Ascending aorta (tissue), 2 donors: ENCODE data around the gene R3HDM2. TPM values are rescaled to one million over a fixed set of nuclear protein-coding genes. Genes with fewer than 3 reads are reported as not detected.

Experiments used
- DNase-seq, 2 donors: peaks; one replicate each; pipeline ENCODE4 v3.0.0-alpha.2; 2019; ENCODE audit warnings: low spot score in 2 of 2
- H3K27ac ChIP-seq, 2 donors: fragments of 200-600 bp; sonication (generic); one replicate each; pipeline ENCODE4 v1.5.1; 2016 to 2017; ENCODE audit warnings: mild to moderate bottlenecking in 1 of 2
- H3K27me3 ChIP-seq: fragments of 200-600 bp; sonication (generic); one replicate; pipeline ENCODE4 v1.5.1; 2017
- H3K36me3 ChIP-seq, 2 donors: fragments of 200-600 bp; sonication (generic); one replicate each; pipeline ENCODE4 v1.5.1; 2016
- H3K4me1 ChIP-seq, 2 donors: fragments of 200-600 bp; sonication (generic); one replicate each; pipeline ENCODE4 v1.5.1; 2016 to 2017; ENCODE audit warnings: mild to moderate bottlenecking in 1 of 2
- H3K4me3 ChIP-seq, 2 donors: fragments of 200-600 bp; sonication (generic); one replicate each; pipeline ENCODE4 v1.5.1; 2016 to 2017; ENCODE audit warnings: mild to moderate bottlenecking in 1 of 2
- H3K9me3 ChIP-seq, 2 donors: fragments of 200-600 bp; sonication (generic); one replicate each; pipeline ENCODE4 v1.5.1; 2016
- intact Hi-C: fragments of 100-400 bp; cut with DNase I; formaldehyde crosslinking; loops from one replicate; pipeline ENCODE4 v1.15.1; 2023
- total RNA-seq: library from RNA; depleted of rRNA; stranded (reverse); fragments of >200 nt; gene quantifications from one replicate; pipeline ENCODE4 v1.1.0, GENCODE V29; 2016
- TF ChIP-seq, protein P1 (sequence below), 3 experiments: fragments of 200-600 bp in 2 of 3; fragments of 450-650 bp in 1 of 3; sonication (generic) in 2 of 3; IDR thresholded peaks; one replicate each; pipeline ENCODE4 v1.5.1; 2016 to 2019; ENCODE audit warnings: antibody characterized with exemption in 3 of 3, mild to moderate bottlenecking in 1 of 3, moderate library complexity in 1 of 3

The R3HDM2 gene
- total RNA-seq, 1 donor from 2014 or later = 49.5 TPM

DNA sequence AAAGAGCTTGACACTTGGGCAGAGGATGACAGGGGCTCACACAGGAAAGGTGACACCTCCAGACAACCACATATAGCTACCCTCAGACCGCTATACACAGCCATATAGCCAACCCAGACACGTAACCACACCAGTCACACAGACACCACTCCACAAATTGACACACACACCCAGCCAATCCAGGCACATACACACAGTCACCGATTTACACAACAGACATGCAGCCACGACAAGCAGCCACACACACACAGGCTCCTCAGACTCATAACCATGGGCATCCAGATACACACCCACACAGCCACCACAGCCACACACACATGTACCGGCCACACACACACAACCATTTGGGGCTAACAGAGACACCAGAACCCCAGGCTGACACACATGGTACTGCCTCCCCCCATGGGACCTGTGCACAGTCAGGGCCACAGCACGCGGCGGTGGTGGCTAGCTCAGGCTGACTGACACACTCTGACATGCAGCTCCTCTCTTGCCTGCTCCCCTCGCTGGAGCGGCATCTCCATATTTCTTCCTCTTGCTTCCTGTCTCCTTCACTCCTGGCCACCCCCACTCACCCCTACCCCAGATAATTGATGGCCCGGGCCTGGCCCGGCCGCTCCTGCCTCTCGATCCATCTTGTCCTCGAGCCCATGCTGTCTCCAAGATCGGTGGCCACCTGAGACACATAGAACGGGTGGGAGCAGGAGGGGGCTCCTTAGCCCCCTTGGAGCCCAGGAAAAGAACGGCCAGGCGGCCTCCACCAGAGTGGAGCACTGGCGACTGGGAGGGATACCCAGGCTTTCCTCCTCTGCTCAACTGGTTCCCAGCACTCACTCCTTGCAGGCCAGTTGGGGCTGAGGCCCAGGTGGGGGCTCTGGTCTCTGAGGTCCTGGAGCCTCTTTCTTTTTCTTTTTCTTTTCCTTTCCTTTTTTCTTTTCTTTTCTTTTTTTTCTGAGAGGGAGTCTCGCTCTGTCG lies 207.4 kb downstream of the R3HDM2 start:
- Histone ChIP-seq H3K4me1 (peaks cover 0 to 3% of the 10 kb centered on the region in 2 donors), H3K9me3 (no peaks in the 10 kb centered on the region), H3K4me3 (no peak overlapping the region), H3K36me3 (no peaks in the 10 kb centered on the region), H3K27ac (no peak overlapping the region), H3K27me3 (peaks cover 9% of the 10 kb centered on the region)
- TF ChIP-seq, protein P1, sequence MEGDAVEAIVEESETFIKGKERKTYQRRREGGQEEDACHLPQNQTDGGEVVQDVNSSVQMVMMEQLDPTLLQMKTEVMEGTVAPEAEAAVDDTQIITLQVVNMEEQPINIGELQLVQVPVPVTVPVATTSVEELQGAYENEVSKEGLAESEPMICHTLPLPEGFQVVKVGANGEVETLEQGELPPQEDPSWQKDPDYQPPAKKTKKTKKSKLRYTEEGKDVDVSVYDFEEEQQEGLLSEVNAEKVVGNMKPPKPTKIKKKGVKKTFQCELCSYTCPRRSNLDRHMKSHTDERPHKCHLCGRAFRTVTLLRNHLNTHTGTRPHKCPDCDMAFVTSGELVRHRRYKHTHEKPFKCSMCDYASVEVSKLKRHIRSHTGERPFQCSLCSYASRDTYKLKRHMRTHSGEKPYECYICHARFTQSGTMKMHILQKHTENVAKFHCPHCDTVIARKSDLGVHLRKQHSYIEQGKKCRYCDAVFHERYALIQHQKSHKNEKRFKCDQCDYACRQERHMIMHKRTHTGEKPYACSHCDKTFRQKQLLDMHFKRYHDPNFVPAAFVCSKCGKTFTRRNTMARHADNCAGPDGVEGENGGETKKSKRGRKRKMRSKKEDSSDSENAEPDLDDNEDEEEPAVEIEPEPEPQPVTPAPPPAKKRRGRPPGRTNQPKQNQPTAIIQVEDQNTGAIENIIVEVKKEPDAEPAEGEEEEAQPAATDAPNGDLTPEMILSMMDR (IDR thresholded peaks at IDR 0.05) = no peak
- intact Hi-C loops = no loop called here
- DNase-seq = no peak

DNA sequence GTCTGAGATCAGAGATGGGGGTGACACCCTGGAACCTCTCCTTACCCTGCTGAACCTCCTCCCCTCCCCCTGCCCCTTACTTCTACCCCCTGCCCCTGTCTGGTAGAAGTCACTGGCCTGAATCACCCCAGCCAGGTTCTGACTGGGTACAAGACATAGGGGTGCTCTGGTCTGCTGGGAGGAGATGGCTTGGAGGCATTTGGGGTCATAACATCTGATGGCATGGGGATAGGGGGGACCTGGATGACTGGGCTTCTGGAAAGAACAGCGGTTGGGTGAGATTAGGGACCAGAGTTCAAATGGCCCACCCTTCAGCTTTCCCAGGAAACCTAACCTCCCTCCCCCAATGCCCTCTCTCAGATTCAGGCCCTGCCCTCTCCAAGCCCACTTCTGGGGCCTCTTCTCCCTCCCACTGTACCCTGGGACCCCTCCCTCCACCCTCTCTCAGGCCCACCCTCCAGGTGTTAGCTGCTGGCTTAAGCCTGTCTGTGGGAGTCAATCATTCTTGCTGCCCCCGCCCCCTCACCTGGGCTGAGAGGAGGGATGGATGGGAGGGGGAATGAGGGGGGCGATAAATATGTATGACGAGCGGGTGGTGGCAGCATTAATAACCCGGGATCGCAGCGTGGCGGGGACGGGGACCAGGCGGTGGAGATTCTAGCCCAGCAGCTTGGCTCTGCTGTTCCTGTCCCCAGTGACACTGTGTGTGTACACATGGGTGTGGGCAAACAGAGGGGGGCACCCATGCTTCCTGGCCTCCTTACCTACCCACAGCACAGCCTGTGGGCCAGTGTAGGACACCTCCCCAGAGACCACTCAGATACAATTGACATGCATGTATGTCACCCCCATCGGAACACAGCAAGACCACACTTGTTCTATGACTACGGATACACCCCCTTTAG lies 208.3 kb downstream of the R3HDM2 start:
- Histone ChIP-seq H3K4me3 (no peak overlapping the region), H3K36me3 (no peaks in the 10 kb centered on the region), H3K4me1 (peaks cover 0 to 4% of the 10 kb centered on the region in 2 donors), H3K9me3 (no peaks in the 10 kb centered on the region), H3K27ac (no peak overlapping the region), H3K27me3 (peaks cover 9% of the 10 kb centered on the region)
- no peak for DNase-seq
- TF ChIP-seq, protein P1 (IDR thresholded peaks at IDR 0.05) = no peak
- intact Hi-C loops = no loop called here

DNA sequence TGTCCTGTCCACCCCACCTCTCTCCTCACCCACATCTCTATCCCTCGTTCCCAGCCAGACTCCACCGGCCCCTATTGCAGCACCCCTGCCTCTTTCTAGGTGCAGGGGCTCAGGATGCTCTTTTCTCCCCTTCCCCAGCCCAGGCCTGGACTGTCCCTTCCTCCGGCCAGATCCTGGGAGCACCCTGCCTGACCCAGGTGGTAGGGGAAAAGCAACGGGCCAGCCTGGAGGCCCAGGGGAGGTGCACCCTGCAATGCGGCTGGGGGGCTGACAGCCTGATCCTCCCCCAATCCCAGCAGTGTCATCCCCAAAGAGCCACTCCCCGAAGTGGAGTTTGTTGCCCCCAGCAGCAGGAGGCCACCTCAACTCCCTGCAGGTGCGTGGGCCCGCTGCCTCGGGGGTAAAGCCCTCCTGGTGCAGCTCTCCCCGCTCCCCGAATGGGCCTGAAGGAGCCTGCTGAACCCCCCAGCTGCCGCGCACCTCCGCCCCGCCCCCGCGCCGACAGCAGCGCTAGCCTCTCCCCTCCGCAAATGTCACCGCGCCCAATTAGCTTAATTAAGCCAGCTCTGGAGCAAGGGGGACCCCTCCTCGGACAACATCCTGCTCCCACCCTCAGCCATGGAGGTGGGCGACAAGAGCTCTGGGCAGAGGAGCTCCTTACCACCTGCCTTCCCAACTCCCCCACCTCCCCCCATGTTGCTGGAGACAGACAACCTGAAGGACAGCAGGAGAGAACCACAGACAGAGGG lies 209.5 kb downstream of the R3HDM2 start:
- H3K27me3 ChIP-seq = peaks cover 9% of the 10 kb centered on the region
- peaks cover 8 to 10% of the 10 kb centered on the region in 2 donors for H3K4me1 ChIP-seq
- no peaks in the 10 kb centered on the region for H3K9me3 ChIP-seq
- H3K27ac ChIP-seq = no peak overlapping the region
- H3K4me3 ChIP-seq = no peak overlapping the region
- intact Hi-C loops = no loop called here
- TF ChIP-seq, protein P1 (IDR thresholded peaks at IDR 0.05) = no peak
- no peak for DNase-seq
- no peaks in the 10 kb centered on the region for H3K36me3 ChIP-seq

DNA sequence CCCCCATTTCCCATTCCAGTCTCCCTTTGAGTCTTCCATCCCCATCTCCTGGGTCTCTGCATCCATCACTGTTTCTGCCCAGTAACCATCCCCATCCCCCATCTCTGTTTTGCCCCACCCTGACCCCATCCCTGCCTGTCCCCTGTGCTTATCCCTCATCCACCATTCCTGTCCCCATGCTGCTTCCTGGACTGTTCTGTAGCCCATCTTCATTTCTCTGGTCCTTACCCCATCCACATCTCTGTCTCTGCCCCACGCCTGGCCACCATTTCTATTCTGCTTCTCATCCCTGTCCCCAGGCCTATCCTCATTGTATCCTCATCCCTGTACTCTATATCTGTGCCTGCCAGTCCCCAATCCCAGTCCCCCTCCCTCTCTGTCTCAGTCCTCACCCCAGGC lies 210.1 kb downstream of the R3HDM2 start:
- Histone ChIP-seq H3K4me1 (peaks cover 13 to 16% of the 10 kb centered on the region in 2 donors), H3K27ac (no peak overlapping the region), H3K27me3 (peaks cover 6% of the 10 kb centered on the region), H3K9me3 (no peaks in the 10 kb centered on the region), H3K4me3 (no peak overlapping the region), H3K36me3 (no peaks in the 10 kb centered on the region)
- DNase-seq = no peak
- TF ChIP-seq, protein P1 (IDR thresholded peaks at IDR 0.05) = no peak
- intact Hi-C loops = no loop called here
